HepG2 (cell line): ENCODE measurements around the gene PKD2L1. TPM values are rescaled to one million over a fixed set of nuclear protein-coding genes. Genes with fewer than 3 reads are reported as not detected.

Experiments
- ATF4 ChIP-seq, 2 experiments: fragments of 450-650 bp in 1 of 2; sonication (generic) in 1 of 2; formaldehyde crosslinking; IDR thresholded peaks; 2 replicates each; pipeline versions ENCODE4 v1.5.0 to v1.8.0; 2020 to 2022; ENCODE audit warnings: mild to moderate bottlenecking in 1 of 2, missing genetic modification reagents in 1 of 2
- BRF2 ChIP-seq: sonication (generic); formaldehyde crosslinking; IDR thresholded peaks from 2 replicates; pipeline ENCODE4 v1.8.1; 2022; ENCODE audit warnings: mild to moderate bottlenecking, missing genetic modification reagents
- FOXA1 ChIP-seq, 2 experiments: fragments of 450-650 bp in 1 of 2; sonication (generic) in 1 of 2; formaldehyde crosslinking in 1 of 2; IDR thresholded peaks; 2 replicates each; pipeline versions ENCODE4 v1.4.0 to v1.6.1; 2016 to 2020; ENCODE audit warnings: missing genetic modification reagents in 1 of 2
- HIC2 ChIP-seq: sonication (generic); formaldehyde crosslinking; IDR thresholded peaks from 2 replicates; pipeline ENCODE4 v1.9.0; 2022; ENCODE audit warnings: low read depth, missing genetic modification reagents
- KAT8 ChIP-seq: IDR thresholded peaks from 2 replicates; pipeline ENCODE4 v1.6.1; 2016; ENCODE audit warnings: missing genetic modification reagents, missing compliant biosample characterization
- KDM1A ChIP-seq: IDR thresholded peaks from 2 replicates; pipeline ENCODE4 v1.6.1; 2016; ENCODE audit warnings: missing compliant biosample characterization
- LRRFIP1 ChIP-seq: sonication (generic); formaldehyde crosslinking; conservative IDR thresholded peaks from 2 replicates; pipeline ENCODE4 v1.4.0; 2020; ENCODE audit warnings: missing genetic modification reagents
- MAFG ChIP-seq: sonication (generic); formaldehyde crosslinking; IDR thresholded peaks from 2 replicates; pipeline ENCODE4 v1.5.1; 2020; ENCODE audit warnings: mild to moderate bottlenecking, missing genetic modification reagents
- MLX ChIP-seq: IDR thresholded peaks from 2 replicates; pipeline ENCODE4 v1.6.1; 2016
- RBFOX2 ChIP-seq: fragments of 200-400 bp; formaldehyde crosslinking; IDR thresholded peaks from 2 replicates; pipeline ENCODE4 v1.6.1; 2017; ENCODE audit warnings: low read depth, mild to moderate bottlenecking, low read length
- SAP130 ChIP-seq: IDR thresholded peaks from 2 replicates; pipeline ENCODE4 v1.6.1; 2016; ENCODE audit warnings: low read depth
- SIN3A ChIP-seq: IDR thresholded peaks from 2 replicates; pipeline ENCODE4 v1.6.1; 2011; ENCODE audit warnings: low read depth, mild to moderate bottlenecking, control low read depth, low read length, borderline replicate concordance
- SMC3 ChIP-seq: IDR thresholded peaks from 2 replicates; pipeline ENCODE4 v1.6.1; 2011; ENCODE audit warnings: low read length, improper control_type of control experiment
- SRF ChIP-seq: IDR thresholded peaks from 2 replicates; pipeline ENCODE4 v1.6.1; 2011; ENCODE audit warnings: mild to moderate bottlenecking, low read depth, low read length, moderate library complexity
- THRA ChIP-seq: sonication (generic); formaldehyde crosslinking; IDR thresholded peaks from 2 replicates; pipeline ENCODE4 v1.4.0; 2020; ENCODE audit warnings: missing genetic modification reagents, borderline replicate concordance
- ZBTB37 ChIP-seq: sonication (generic); formaldehyde crosslinking; IDR thresholded peaks from 2 replicates; pipeline ENCODE4 v1.4.0; 2020; ENCODE audit warnings: mild to moderate bottlenecking, missing genetic modification reagents
- ZNF331 ChIP-seq: sonication (generic); formaldehyde crosslinking; IDR thresholded peaks from 2 replicates; pipeline ENCODE4 v1.4.0; 2020; ENCODE audit warnings: missing genetic modification reagents
- ZNF788 ChIP-seq: sonication (generic); formaldehyde crosslinking; IDR thresholded peaks from 2 replicates; pipeline ENCODE4 v1.5.0; 2020; ENCODE audit warnings: mild to moderate bottlenecking, missing genetic modification reagents, borderline replicate concordance
- ZSCAN22 ChIP-seq: sonication (generic); formaldehyde crosslinking; IDR thresholded peaks from 2 replicates; pipeline ENCODE4 v1.4.0; 2020; ENCODE audit warnings: mild to moderate bottlenecking, missing genetic modification reagents
- polyA plus RNA-seq, 8 experiments: library from polyadenylated mRNA; depleted of rRNA in 3 of 8; stranded (reverse) in 7 of 8; unstranded in 1 of 8; fragments of >200 nt; fragmentation: Illumina TruSeq in 4 of 8; extraction: Trizol in 4 of 8; gene quantifications; 2 replicates each; pipeline versions ENCODE4 v1.2.1 to v1.2.3, GENCODE V29; 2011 to 2016; ENCODE audit warnings: low read depth in 4 of 8, missing spikeins in 1 of 8, mixed read lengths in 1 of 8; ENCODE audit not compliant: insufficient read depth in 1 of 8
- total RNA-seq, 5 experiments: library from RNA; depleted of rRNA; stranded (reverse); fragments of >200 nt; fragmentation: Illumina TruSeq; extraction: Trizol; gene quantifications; 2 replicates each; pipeline ENCODE4 v1.2.3, GENCODE V29; 2016; ENCODE audit warnings: low read depth in 1 of 5

The PKD2L1 gene
- total and polyA plus RNA-seq, 2 of the 13 experiments (the other 11 are each of a cell fraction or from before 2014, with no cell fraction given), result 0.07 to 0.15 TPM

- TF ChIP-seq LRRFIP1 (no peak), SRF (no peak), RBFOX2 (no peak), ZNF788 (CRISPR knock-in tag) (no peak), ZBTB37 (no peak; the same call in 1 of the 2 replicates), SMC3 (no peak), BRF2 (CRISPR knock-in tag) (no peak), THRA (CRISPR knock-in tag) (no peak), MAFG (CRISPR knock-in tag) (no peak), ZNF331 (CRISPR knock-in tag) (no peak), ZSCAN22 (no peak), KDM1A (CRISPR knock-in tag) (no peak), SIN3A (no peak), ATF4 (CRISPR knock-in tag; IDR thresholded peaks at IDR 0.05) (no peak), FOXA1 (IDR thresholded peaks at IDR 0.05) (no peak), FOXA1 (CRISPR knock-in tag; IDR thresholded peaks at IDR 0.05) (no peak), MLX (CRISPR knock-in tag) (no peak), SAP130 (CRISPR knock-in tag) (no peak), HIC2 (CRISPR knock-in tag) (peak; percentile 62; the same call in 1 of the 2 replicates), KAT8 (CRISPR knock-in tag) (no peak)
Measured at GRCh38 chr10:100372415-100373297, 42.6 kb upstream of the PKD2L1 start (continued).
